ENCODE results near the gene DNAH2. TPM values are rescaled to one million over a fixed set of nuclear protein-coding genes. Genes with fewer than 3 reads are reported as not detected.

The DNAH2 gene
- total RNA-seq, 1 donor from 2014 or later: 0.04 TPM

- H3K4me3 ChIP-seq (ENCODE audit: low read depth, low read length): no peak overlapping the region
These were observed 134.1 kb downstream of the DNAH2 start for GRCh38 chr17:7851438-7852261.

GRCh38 chr17:7852262-7852670, 134.7 kb downstream of the DNAH2 start:
- TF ChIP-seq CTCF (IDR thresholded peaks at IDR 0.05; ENCODE audit: insufficient read depth, low read length, poor library complexity, severe bottlenecking): no peak

More at GRCh38 chr17:7851438-7852261, 134.1 kb downstream of the DNAH2 start:
- Histone ChIP-seq H3K27me3 (ENCODE audit: control insufficient read depth, insufficient read depth, low read length) (no peaks in the 10 kb centered on the region), H3K36me3 (ENCODE audit: control insufficient read depth, insufficient read depth, low read length) (peaks cover 8% of the 10 kb centered on the region)
- TF ChIP-seq CTCF (IDR thresholded peaks at IDR 0.05; ENCODE audit: insufficient read depth, low read length, poor library complexity, severe bottlenecking): peak; percentile 91
- DNase-seq (ENCODE audit: low read depth): no peak

GRCh38 chr17:7852919-7853690, 135.6 kb downstream of the DNAH2 start:
- Histone ChIP-seq H3K27me3 (ENCODE audit: control insufficient read depth, insufficient read depth, low read length) (no peaks in the 10 kb centered on the region), H3K4me3 (ENCODE audit: low read depth, low read length) (no peak overlapping the region), H3K36me3 (ENCODE audit: control insufficient read depth, insufficient read depth, low read length) (peaks cover 8% of the 10 kb centered on the region)
- TF ChIP-seq CTCF (IDR thresholded peaks at IDR 0.05; ENCODE audit: insufficient read depth, low read length, poor library complexity, severe bottlenecking): no peak
- DNase-seq (ENCODE audit: low read depth): no peak

More at GRCh38 chr17:7852262-7852670, 134.7 kb downstream of the DNAH2 start:
- Histone ChIP-seq H3K4me3 (ENCODE audit: low read depth, low read length) (no peak overlapping the region), H3K36me3 (ENCODE audit: control insufficient read depth, insufficient read depth, low read length) (peaks cover 8% of the 10 kb centered on the region), H3K27me3 (ENCODE audit: control insufficient read depth, insufficient read depth, low read length) (no peaks in the 10 kb centered on the region)
- no peak for DNase-seq (ENCODE audit: low read depth)

- Histone ChIP-seq H3K27me3 (ENCODE audit: control insufficient read depth, insufficient read depth, low read length) (no peaks in the 10 kb centered on the region), H3K36me3 (ENCODE audit: control insufficient read depth, insufficient read depth, low read length) (peaks cover 8% of the 10 kb centered on the region), H3K4me3 (ENCODE audit: low read depth, low read length) (no peak overlapping the region)
- no peak for TF ChIP-seq CTCF (IDR thresholded peaks at IDR 0.05; ENCODE audit: insufficient read depth, low read length, poor library complexity, severe bottlenecking)
- DNase-seq (ENCODE audit: low read depth): no peak
These were observed 136.1 kb downstream of the DNAH2 start for GRCh38 chr17:7853691-7854038.

GRCh38 chr17:7854078-7854777, 136.7 kb downstream of the DNAH2 start:
- no peak for TF ChIP-seq CTCF (IDR thresholded peaks at IDR 0.05; ENCODE audit: insufficient read depth, low read length, poor library complexity, severe bottlenecking)
- Histone ChIP-seq H3K4me3 (ENCODE audit: low read depth, low read length) (no peak overlapping the region), H3K36me3 (ENCODE audit: control insufficient read depth, insufficient read depth, low read length) (peaks cover 8% of the 10 kb centered on the region), H3K27me3 (ENCODE audit: control insufficient read depth, insufficient read depth, low read length) (no peaks in the 10 kb centered on the region)
- DNase-seq (ENCODE audit: low read depth): no peak
